H1 (cell line): Measurements from ENCODE around the gene OR2A14. TPM values are rescaled to one million over a fixed set of nuclear protein-coding genes. Genes with fewer than 3 reads are reported as not detected.

ENCODE experiments used
- CTCF ChIA-PET: fragments of 300-600 bp; sonication (Branson Sonifier 250); formaldehyde crosslinking; loops from one replicate; lab custom pipeline; 2021; ENCODE audit not compliant: partially characterized antibody; lab: Charles Lee
- POLR2A ChIA-PET: fragments of 300-600 bp; sonication (Branson Sonifier 250); formaldehyde crosslinking; loops from one replicate; lab custom pipeline; 2021; ENCODE audit warnings: inconsistent platforms; ENCODE audit not compliant: partially characterized antibody; lab: Charles Lee
- DNase-seq, 2 experiments: peaks; one replicate each; pipeline versions ENCODE4 v3.0.0 to v3.0.0-alpha.2; 2010 to 2022; ENCODE audit warnings: low spot score in 2 of 2, low read depth in 1 of 2, mixed read lengths in 1 of 2
- FAIRE-seq: peaks from 2 replicates; lab custom pipeline; 2011; peaks lifted over from hg19 to GRCh38; lab: Jason Lieb, UNC
- H2AFZ ChIP-seq: 2 replicates; pipeline ENCODE4 v1.8.1; 2012; ENCODE audit warnings: low read length, inconsistent platforms
- H2AK5ac ChIP-seq: 2 replicates; pipeline ENCODE4 v1.6.1; 2013; ENCODE audit warnings: low read depth, low read length
- H2BK120ac ChIP-seq: replicated peaks from 2 replicates; pipeline ENCODE3; 2013; ENCODE audit warnings: low read depth, low read length, inconsistent platforms
- H2BK12ac ChIP-seq: 2 replicates; pipeline ENCODE4 v1.6.1; 2013; ENCODE audit warnings: low read depth, low read length
- H2BK15ac ChIP-seq: 2 replicates; pipeline ENCODE4 v1.6.1; 2013; ENCODE audit warnings: low read length
- H2BK20ac ChIP-seq: 2 replicates; pipeline ENCODE4 v1.6.1; 2013; ENCODE audit warnings: low read length
- H2BK5ac ChIP-seq: 2 replicates; pipeline ENCODE4 v1.6.1; 2013; ENCODE audit warnings: low read depth, low read length
- H3K14ac ChIP-seq: 2 replicates; pipeline ENCODE4 v1.6.1; 2013; ENCODE audit warnings: inconsistent platforms; ENCODE audit not compliant: insufficient read length
- H3K18ac ChIP-seq: 2 replicates; pipeline ENCODE4 v1.6.1; 2013; ENCODE audit warnings: low read length; ENCODE audit errors: extremely low read depth
- H3K23ac ChIP-seq: 2 replicates; pipeline ENCODE4 v1.6.1; 2013; ENCODE audit warnings: inconsistent platforms; ENCODE audit not compliant: insufficient read length
- H3K23me2 ChIP-seq: 2 replicates; pipeline ENCODE4 v1.6.1; 2013; ENCODE audit warnings: low read depth, low read length
- H3K27ac ChIP-seq: 2 replicates; pipeline ENCODE4 v1.6.1; 2011; ENCODE audit warnings: low read depth, low read length, inconsistent platforms
- H3K27me3 ChIP-seq, 4 experiments: replicated peaks in 1 of 4; 1 replicate in 1 of 4; 2 replicates in 3 of 4; pipeline versions ENCODE4 v1.6.1 to v1.8.1; 2011 to 2013; ENCODE audit warnings: low read length in 3 of 4, mild to moderate bottlenecking in 3 of 4, inconsistent platforms in 2 of 4, mixed read lengths in 2 of 4, moderate library complexity in 1 of 4; ENCODE audit not compliant: control insufficient read depth in 3 of 4, insufficient read depth in 3 of 4; ENCODE audit errors: extremely low read depth in 1 of 4
- H3K36me3 ChIP-seq, 4 experiments: 2 replicates each; pipeline versions ENCODE4 v1.6.1 to v1.8.1; 2011 to 2013; ENCODE audit warnings: mild to moderate bottlenecking in 4 of 4, low read length in 3 of 4, moderate library complexity in 2 of 4, control low read depth in 1 of 4, inconsistent platforms in 1 of 4; ENCODE audit not compliant: insufficient read depth in 4 of 4, control insufficient read depth in 2 of 4
- H3K4ac ChIP-seq: replicated peaks from 2 replicates; pipeline ENCODE3; 2013; ENCODE audit warnings: low read length, low read depth, mixed read lengths, inconsistent platforms; ENCODE audit not compliant: insufficient read length
- H3K4me1 ChIP-seq, 4 experiments: replicated peaks in 1 of 4; 1 replicate in 1 of 4; 2 replicates in 3 of 4; pipeline versions ENCODE4 v1.6.1 to v1.8.1; 2011 to 2013; ENCODE audit warnings: low read length in 3 of 4, inconsistent platforms in 2 of 4, mixed read lengths in 1 of 4; ENCODE audit not compliant: insufficient read depth in 4 of 4, control insufficient read depth in 3 of 4
- H3K4me2 ChIP-seq, 2 experiments: 2 replicates each; pipeline versions ENCODE4 v1.6.1 to v1.8.1; 2011 to 2013; ENCODE audit warnings: low read depth in 2 of 2, low read length in 2 of 2, control low read depth in 1 of 2, inconsistent platforms in 1 of 2, mild to moderate bottlenecking in 1 of 2; ENCODE audit not compliant: insufficient read depth in 1 of 2
- H3K4me3 ChIP-seq, 4 experiments: fragments of 200-600, 300-600 bp in 1 of 4; sonication (generic), shearing (Covaris generic), sonication (Bioruptor Twin) in 1 of 4; 2 replicates each; pipeline versions ENCODE4 v1.5.1 to v1.8.1; 2011 to 2016; ENCODE audit warnings: low read length in 4 of 4, low read depth in 3 of 4, control low read depth in 2 of 4, inconsistent platforms in 2 of 4, mild to moderate bottlenecking in 2 of 4, mixed read lengths in 1 of 4, moderate library complexity in 1 of 4; ENCODE audit not compliant: insufficient read depth in 2 of 4; ENCODE audit errors: extremely low read depth in 1 of 4
- H3K56ac ChIP-seq: replicated peaks from 2 replicates; pipeline ENCODE3; 2013; ENCODE audit warnings: low read depth, mild to moderate bottlenecking, mixed read lengths, low read length, inconsistent platforms; ENCODE audit not compliant: insufficient read length
- H3K79me1 ChIP-seq: 2 replicates; pipeline ENCODE4 v1.6.1; 2013; ENCODE audit warnings: low read depth, low read length, control low read depth
- H3K79me2 ChIP-seq, 2 experiments: 2 replicates each; pipeline versions ENCODE4 v1.6.1 to v1.8.1; 2012 to 2013; ENCODE audit warnings: low read length in 2 of 2, mild to moderate bottlenecking in 2 of 2, inconsistent platforms in 1 of 2; ENCODE audit not compliant: insufficient read depth in 2 of 2, control insufficient read depth in 1 of 2
- H3K9ac ChIP-seq, 4 experiments: replicated peaks in 1 of 4; 1 replicate in 1 of 4; 2 replicates in 3 of 4; pipeline versions ENCODE4 v1.6.1 to v1.8.1; 2011 to 2013; ENCODE audit warnings: low read depth in 3 of 4, low read length in 3 of 4, control low read depth in 2 of 4, mild to moderate bottlenecking in 2 of 4, moderate library complexity in 2 of 4, inconsistent platforms in 1 of 4; ENCODE audit errors: extremely low read depth in 1 of 4
- H3K9me3 ChIP-seq, 2 experiments: 2 replicates each; pipeline versions ENCODE4 v1.6.1 to v1.8.1; 2012 to 2013; ENCODE audit warnings: mild to moderate bottlenecking in 2 of 2, moderate library complexity in 2 of 2, control low read depth in 1 of 2, inconsistent platforms in 1 of 2, low read depth in 1 of 2, low read length in 1 of 2, mixed read lengths in 1 of 2; ENCODE audit not compliant: insufficient read depth in 2 of 2
- H4K20me1 ChIP-seq, 2 experiments: replicated peaks in 1 of 2; 2 replicates each; pipeline versions ENCODE3 to v1.8.1; 2011 to 2013; ENCODE audit warnings: inconsistent platforms in 2 of 2, low read length in 2 of 2, mild to moderate bottlenecking in 1 of 2; ENCODE audit not compliant: insufficient read depth in 2 of 2, control insufficient read depth in 1 of 2
- H4K5ac ChIP-seq: 2 replicates; pipeline ENCODE4 v1.6.1; 2013; ENCODE audit warnings: low read length, low read depth, mixed read lengths, inconsistent platforms; ENCODE audit not compliant: insufficient read length
- H4K8ac ChIP-seq: 2 replicates; pipeline ENCODE4 v1.8.0; 2013; ENCODE audit warnings: mild to moderate bottlenecking, moderate library complexity, low read length, inconsistent platforms; ENCODE audit not compliant: insufficient read depth; ENCODE audit errors: extremely low read depth
- H4K91ac ChIP-seq: replicated peaks from 2 replicates; pipeline ENCODE3; 2013; ENCODE audit warnings: low read length, mixed read lengths, inconsistent platforms; ENCODE audit not compliant: insufficient read length
- ASH2L ChIP-seq: fragments of 200-600, 300-600 bp; sonication (generic); IDR thresholded peaks from one replicate; pipeline ENCODE4 v1.7.1; 2017; ENCODE audit warnings: low read length
- CBX8 ChIP-seq: fragments of 300-800, 300-1000 bp; sonication (generic); IDR thresholded peaks from 2 replicates; pipeline ENCODE4 v1.7.1; 2016; ENCODE audit warnings: low read depth, low read length, borderline replicate concordance
- CTBP2 ChIP-seq: IDR thresholded peaks from 2 replicates; pipeline ENCODE4 v1.7.0; 2011; ENCODE audit warnings: borderline replicate concordance, mild to moderate bottlenecking, moderate library complexity, mixed read lengths, low read length; ENCODE audit not compliant: insufficient read depth, insufficient read length
- E2F6 ChIP-seq: IDR thresholded peaks from 2 replicates; pipeline ENCODE4 v1.6.1; 2012; ENCODE audit warnings: inconsistent platforms
- EGR1 ChIP-seq: IDR thresholded peaks from 2 replicates; pipeline ENCODE4 v1.6.1; 2011; ENCODE audit warnings: low read depth, low read length, borderline replicate concordance
- HDAC6 ChIP-seq: IDR thresholded peaks from one replicate; pipeline ENCODE4 v1.7.1; 2012; ENCODE audit warnings: low read depth, mild to moderate bottlenecking, inconsistent platforms, low read length, moderate library complexity
- SIX5 ChIP-seq: IDR thresholded peaks from 2 replicates; pipeline ENCODE4 v1.6.1; 2011; ENCODE audit warnings: mild to moderate bottlenecking, low read depth, low read length
- TAF7 ChIP-seq: optimal IDR thresholded peaks from 2 replicates; pipeline ENCODE3; 2011; ENCODE audit warnings: low read depth, mild to moderate bottlenecking, inconsistent platforms, low read length, moderate library complexity, borderline replicate concordance
- WGBS, 2 experiments: shearing (Covaris generic) in 1 of 2; methylation state at CpG; one replicate each; pipeline versions ENCODE4 v1.1.6 to v1.1.7; 2013 to 2015; ENCODE audit warnings: low lambda C conversion rate in 2 of 2, mixed read lengths in 2 of 2, inconsistent platforms in 1 of 2, low coverage in 1 of 2, missing lambda C conversion rate in 1 of 2; ENCODE audit not compliant: insufficient replicate concordance in 2 of 2, insufficient coverage in 1 of 2, insufficient read length in 1 of 2; ENCODE audit errors: extremely low coverage in 1 of 2, missing lambda C conversion rate in 1 of 2; 5-methylcytosine and 5-hydroxymethylcytosine counted together
- polyA plus RNA-seq, 7 experiments: library from polyadenylated mRNA; depleted of rRNA in 3 of 7; stranded (reverse) in 5 of 7; unstranded in 2 of 7; fragments of >200 nt in 5 of 7; fragments of 200-250 nt in 2 of 7; gene quantifications; 1 replicate in 5 of 7; 2 replicates in 1 of 7; 4 replicates in 1 of 7; pipeline versions ENCODE4 v1.2.1 to v1.2.3, GENCODE V29; 2011 to 2013; ENCODE audit warnings: missing spikeins in 2 of 7, mixed read lengths in 2 of 7
- total RNA-seq: library from RNA; stranded (reverse); fragmentation: NEBNext Ultra II Directional; extraction: Animal tissue kit (Norgen Biotek cat#: 25700); gene quantifications from 2 replicates; pipeline ENCODE4 v1.2.1, GENCODE V29; 2021

Gene OR2A14
- total and polyA plus RNA-seq, 2 of the 8 experiments (the other 6 are each of a cell fraction or from before 2014, with no cell fraction given) = not detected

DNA sequence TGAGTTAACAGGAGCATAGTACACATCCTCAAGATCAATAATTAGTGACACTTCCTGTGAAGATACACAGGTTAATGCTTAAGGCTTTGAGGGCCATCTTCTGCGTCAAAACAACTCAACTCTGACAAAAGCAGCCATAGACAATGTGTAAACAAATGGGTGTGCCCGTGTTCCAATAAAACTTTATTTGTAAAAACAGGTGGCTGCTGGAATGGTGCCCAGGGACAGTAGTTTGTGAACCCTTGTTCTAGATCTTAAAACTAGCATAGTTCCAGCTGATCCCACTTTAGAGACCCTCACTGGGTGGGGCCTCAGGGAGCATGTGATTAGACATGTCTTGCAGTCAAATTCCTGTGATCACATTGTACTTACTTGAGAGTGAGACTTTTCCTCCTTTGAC, 7.8 kb downstream of the OR2A14 start:
- no peaks in the 10 kb centered on the region for H3K9me3 ChIP-seq
- H3K36me3 ChIP-seq = no peaks in the 10 kb centered on the region
- H3K4me1 ChIP-seq = no peaks in the 10 kb centered on the region
- H4K8ac ChIP-seq = no peak overlapping the region
- no peaks in the 10 kb centered on the region for H3K79me2 ChIP-seq
- H3K14ac ChIP-seq = no peak overlapping the region
- no peaks in the 10 kb centered on the region for H4K20me1 ChIP-seq
- no peak overlapping the region for H3K27ac ChIP-seq
- no peak for FAIRE-seq
- no peak overlapping the region for H3K9ac ChIP-seq
- TF ChIP-seq HDAC6 = no peak
- no peak for TF ChIP-seq E2F6
- TF ChIP-seq EGR1 = no peak
- TF ChIP-seq SIX5 = no peak
- no peak for TF ChIP-seq TAF7
- no peak for TF ChIP-seq ASH2L
- no peak for TF ChIP-seq CTBP2
- no peak for TF ChIP-seq CBX8
- H3K4me2 ChIP-seq = no peak overlapping the region
- no peak overlapping the region for H3K18ac ChIP-seq
- H3K56ac ChIP-seq = no peak overlapping the region
- H3K79me1 ChIP-seq = no peaks in the 10 kb centered on the region
- ChIA-PET POLR2A (no interaction called here), CTCF (interaction anchor here (1.2 to 1.3 kb wide), 2 partner anchors 66 to 323 kb away, joined by 3 to 4 read pairs; no protein-coding TSS in a partner anchor)
- no peak overlapping the region for H2BK15ac ChIP-seq
- no peaks in the 10 kb centered on the region for H3K27me3 ChIP-seq
- H2BK20ac ChIP-seq = no peak overlapping the region
- H2BK120ac ChIP-seq = no peak overlapping the region
- 88% methylated on average over 2 of the region's 2 CpGs; no CpG with 5 or more reads in 1 of the 2 experiments for WGBS, 2 experiments
- H2AFZ ChIP-seq = no peak overlapping the region
- no peak overlapping the region for H2BK12ac ChIP-seq
- H4K5ac ChIP-seq = no peak overlapping the region
- H3K23me2 ChIP-seq = no peaks in the 10 kb centered on the region
- no peak overlapping the region for H3K4ac ChIP-seq
- H2BK5ac ChIP-seq = no peak overlapping the region
- H4K91ac ChIP-seq = no peak overlapping the region
- no peak for DNase-seq
- H3K23ac ChIP-seq = no peak overlapping the region
- no peak overlapping the region for H3K4me3 ChIP-seq
- H2AK5ac ChIP-seq = no peak overlapping the region
